ENCODE data around the gene OOEP.

- TF ChIP-seq CTCF (IDR thresholded peaks at IDR 0.05) (no peak), POLR2A (IDR thresholded peaks at IDR 0.05) (no peak)
Measured at GRCh38 chr6:73388433-73388799, 18.7 kb upstream of the OOEP start.
